GM19351 (cell line): ENCODE measurements around the gene MYH14.
"Not testable (repeated sequence)": the region's sequence is repeated elsewhere in the genome, so short reads cannot be mapped to it uniquely, and the experiment has no call there.

ENCODE experiments used
- ATAC-seq: cut with Tn5 transposase; IDR thresholded peaks from one replicate; pipeline ENCODE4 v1.9.1; 2021; ENCODE audit warnings: mild to moderate bottlenecking, moderate library complexity; ENCODE audit not compliant: unreplicated experiment

Gene MYH14

GRCh38 chr19:50223439-50223716 is 20.0 kb downstream of the MYH14 start:
- ATAC-seq = no peak

GRCh38 chr19:50224986-50225747 is 21.7 kb downstream of the MYH14 start:
- no peak for ATAC-seq

- no peak for ATAC-seq
Observed at GRCh38 chr19:50226536-50226935, 23.1 kb downstream of the MYH14 start.

- ATAC-seq = not testable (repeated sequence)
Observed at GRCh38 chr19:50228153-50228552, 24.7 kb downstream of the MYH14 start.

- no peak for ATAC-seq
Observed at GRCh38 chr19:50230379-50231351, 27.2 kb downstream of the MYH14 start.

GRCh38 chr19:50231417-50231816 is 28.0 kb downstream of the MYH14 start:
- not testable (repeated sequence) for ATAC-seq

- no peak for ATAC-seq
Observed at GRCh38 chr19:50231821-50232220, 28.4 kb downstream of the MYH14 start.

GRCh38 chr19:50232600-50232999 is 29.2 kb downstream of the MYH14 start:
- no peak for ATAC-seq

- ATAC-seq = no peak
Observed at GRCh38 chr19:50233308-50233910, 30.0 kb downstream of the MYH14 start.

- not testable (repeated sequence) for ATAC-seq
Observed at GRCh38 chr19:50237493-50237892, 34.1 kb downstream of the MYH14 start.

GRCh38 chr19:50238043-50238442 is 34.6 kb downstream of the MYH14 start:
- no peak for ATAC-seq

- ATAC-seq = no peak
Observed at GRCh38 chr19:50239921-50240590, 36.6 kb downstream of the MYH14 start.

GRCh38 chr19:50242581-50242980 is 39.2 kb downstream of the MYH14 start:
- ATAC-seq = no peak

- no peak for ATAC-seq
Observed at GRCh38 chr19:50244695-50245094, 41.3 kb downstream of the MYH14 start.

GRCh38 chr19:50248413-50248812 is 45.0 kb downstream of the MYH14 start:
- no peak for ATAC-seq

GRCh38 chr19:50248826-50249225 is 45.4 kb downstream of the MYH14 start:
- ATAC-seq = no peak

- ATAC-seq = no peak
Observed at GRCh38 chr19:50249636-50250035, 46.2 kb downstream of the MYH14 start.

GRCh38 chr19:50250450-50251136 is 47.2 kb downstream of the MYH14 start:
- ATAC-seq = no peak

GRCh38 chr19:50252111-50252886 is 48.9 kb downstream of the MYH14 start:
- ATAC-seq = no peak

- ATAC-seq = no peak
Observed at GRCh38 chr19:50252887-50253268, 49.5 kb downstream of the MYH14 start.
